Ascending aorta (tissue), 2 donors: ENCODE measurements around the gene ZNF574. TPM values are rescaled to one million over a fixed set of nuclear protein-coding genes. Genes with fewer than 3 reads are reported as not detected.
A peak's percentile ranks its signal among the peaks of the same experiment; 100 is the strongest.
"Not testable (repeated sequence)": the region's sequence is repeated elsewhere in the genome, so short reads cannot be mapped to it uniquely, and the experiment has no call there.

Experiments used
- DNase-seq, 2 donors: peaks; one replicate each; pipeline ENCODE4 v3.0.0-alpha.2; 2019; ENCODE audit warnings: low spot score in 2 of 2
- H3K27ac ChIP-seq, 2 donors: fragments of 200-600 bp; sonication (generic); one replicate each; pipeline ENCODE4 v1.5.1; 2016 to 2017; ENCODE audit warnings: mild to moderate bottlenecking in 1 of 2
- H3K27me3 ChIP-seq: fragments of 200-600 bp; sonication (generic); one replicate; pipeline ENCODE4 v1.5.1; 2017
- H3K36me3 ChIP-seq, 2 donors: fragments of 200-600 bp; sonication (generic); one replicate each; pipeline ENCODE4 v1.5.1; 2016
- H3K4me1 ChIP-seq, 2 donors: fragments of 200-600 bp; sonication (generic); one replicate each; pipeline ENCODE4 v1.5.1; 2016 to 2017; ENCODE audit warnings: mild to moderate bottlenecking in 1 of 2
- H3K4me3 ChIP-seq, 2 donors: fragments of 200-600 bp; sonication (generic); one replicate each; pipeline ENCODE4 v1.5.1; 2016 to 2017; ENCODE audit warnings: mild to moderate bottlenecking in 1 of 2
- H3K9me3 ChIP-seq, 2 donors: fragments of 200-600 bp; sonication (generic); one replicate each; pipeline ENCODE4 v1.5.1; 2016
- CTCF ChIP-seq, 3 experiments: fragments of 200-600 bp in 2 of 3; fragments of 450-650 bp in 1 of 3; sonication (generic) in 2 of 3; IDR thresholded peaks; one replicate each; pipeline ENCODE4 v1.5.1; 2016 to 2019; ENCODE audit warnings: antibody characterized with exemption in 3 of 3, mild to moderate bottlenecking in 1 of 3, moderate library complexity in 1 of 3
- intact Hi-C: fragments of 100-400 bp; cut with DNase I; formaldehyde crosslinking; loops from one replicate; pipeline ENCODE4 v1.15.1; 2023
- total RNA-seq: library from RNA; depleted of rRNA; stranded (reverse); fragments of >200 nt; gene quantifications from one replicate; pipeline ENCODE4 v1.1.0, GENCODE V29; 2016

The ZNF574 gene
- total RNA-seq, 1 donor from 2014 or later: 14.9 TPM

DNA sequence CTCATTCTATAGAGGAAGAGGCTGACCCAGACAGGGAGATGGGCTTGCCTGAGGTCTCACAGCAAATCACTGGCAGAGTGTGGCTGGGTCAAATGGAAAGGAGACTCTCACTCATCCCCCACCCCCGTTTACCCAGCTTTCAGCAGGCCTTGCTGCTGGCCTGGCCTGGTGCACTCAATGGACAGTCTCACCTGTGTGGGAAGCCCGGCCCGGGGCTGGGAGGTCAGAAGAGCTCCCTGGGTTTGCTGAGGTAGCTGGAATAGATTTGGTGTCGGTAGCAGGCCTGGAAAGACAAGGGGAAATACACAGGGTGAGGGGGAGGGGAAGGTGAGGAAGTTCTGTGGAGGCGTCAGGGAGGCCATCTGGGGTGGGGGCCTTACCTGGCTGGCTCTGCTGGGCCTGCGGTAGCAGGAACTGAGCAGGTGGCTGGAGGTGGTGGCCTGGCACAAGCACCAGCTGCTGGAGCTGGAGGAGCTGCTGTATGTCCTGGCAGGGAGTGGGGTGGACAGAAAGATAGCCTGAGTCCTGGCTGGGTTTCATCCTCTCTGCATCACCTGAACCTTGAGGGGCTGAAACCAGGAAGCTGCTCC, 23.5 kb downstream of the ZNF574 start:
- Histone ChIP-seq H3K36me3 (no peaks in the 10 kb centered on the region), H3K27ac (no peak overlapping the region), H3K9me3 (no peaks in the 10 kb centered on the region), H3K4me1 (no peaks in the 10 kb centered on the region), H3K27me3 (no peaks in the 10 kb centered on the region), H3K4me3 (no peak overlapping the region)
- no peak for DNase-seq
- no peak for TF ChIP-seq CTCF (IDR thresholded peaks at IDR 0.05)
- intact Hi-C loops: no loop called here

DNA sequence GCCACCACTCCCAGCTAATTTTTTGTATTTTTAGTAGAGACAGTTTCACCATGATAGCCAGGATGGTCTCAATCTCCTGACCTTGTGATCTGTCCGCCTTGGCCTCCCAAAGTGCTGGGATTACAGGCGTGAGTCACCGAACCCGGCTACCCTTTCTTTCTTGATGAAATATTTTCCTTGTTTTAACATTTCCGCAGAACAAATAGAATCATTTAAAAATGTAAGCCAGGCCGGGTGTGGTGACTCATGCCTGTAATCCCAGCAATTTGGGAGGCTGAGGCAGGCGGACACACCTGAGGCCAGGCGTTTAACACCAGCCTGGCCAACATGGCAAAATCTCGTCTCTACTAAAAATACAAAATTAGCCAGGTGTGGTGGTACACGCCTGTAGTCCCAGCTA, 24.3 kb downstream of the ZNF574 start:
- DNase-seq, H3K4me3 ChIP-seq, H3K27me3 ChIP-seq, H3K36me3 ChIP-seq, intact Hi-C loops, H3K27ac ChIP-seq, H3K4me1 ChIP-seq, H3K9me3 ChIP-seq: not testable (repeated sequence)

- Histone ChIP-seq H3K4me1 (no peaks in the 10 kb centered on the region), H3K36me3 (no peaks in the 10 kb centered on the region), H3K27ac (no peak overlapping the region), H3K9me3 (no peaks in the 10 kb centered on the region), H3K27me3 (no peaks in the 10 kb centered on the region), H3K4me3 (no peak overlapping the region)
- no peak for TF ChIP-seq CTCF (IDR thresholded peaks at IDR 0.05)
- DNase-seq: no peak
- intact Hi-C loops: no loop called here
These were observed 26.9 kb downstream of the ZNF574 start for GRCh38 chr19:42102877-42103276.

DNA sequence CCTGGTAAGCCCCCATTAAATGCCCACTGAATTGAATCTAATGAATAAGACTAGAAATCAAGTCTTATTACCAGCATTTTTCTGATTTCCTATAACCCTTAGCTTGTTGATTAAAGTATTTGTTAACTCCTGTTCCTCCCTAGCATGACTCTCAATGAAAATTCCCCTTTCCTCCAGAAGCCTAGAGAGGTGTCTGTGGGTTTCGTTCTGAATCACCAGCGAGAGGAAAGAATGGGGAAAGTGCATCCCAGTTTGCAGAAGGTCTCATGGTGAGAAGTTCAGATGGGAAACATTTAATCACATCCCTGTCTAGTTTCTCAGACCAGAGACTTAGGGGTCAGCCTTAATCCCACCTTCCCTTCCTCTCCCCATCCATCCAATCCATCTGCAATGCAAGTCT, 29.4 kb downstream of the ZNF574 start:
- no peak overlapping the region for H3K4me3 ChIP-seq
- H3K9me3 ChIP-seq: no peaks in the 10 kb centered on the region
- no peak overlapping the region for H3K27ac ChIP-seq
- TF ChIP-seq CTCF (IDR thresholded peaks at IDR 0.05): no peak
- H3K27me3 ChIP-seq: no peaks in the 10 kb centered on the region
- no peaks in the 10 kb centered on the region for H3K36me3 ChIP-seq
- no peak for DNase-seq
- H3K4me1 ChIP-seq: no peaks in the 10 kb centered on the region
- intact Hi-C loops: no loop called here

DNA sequence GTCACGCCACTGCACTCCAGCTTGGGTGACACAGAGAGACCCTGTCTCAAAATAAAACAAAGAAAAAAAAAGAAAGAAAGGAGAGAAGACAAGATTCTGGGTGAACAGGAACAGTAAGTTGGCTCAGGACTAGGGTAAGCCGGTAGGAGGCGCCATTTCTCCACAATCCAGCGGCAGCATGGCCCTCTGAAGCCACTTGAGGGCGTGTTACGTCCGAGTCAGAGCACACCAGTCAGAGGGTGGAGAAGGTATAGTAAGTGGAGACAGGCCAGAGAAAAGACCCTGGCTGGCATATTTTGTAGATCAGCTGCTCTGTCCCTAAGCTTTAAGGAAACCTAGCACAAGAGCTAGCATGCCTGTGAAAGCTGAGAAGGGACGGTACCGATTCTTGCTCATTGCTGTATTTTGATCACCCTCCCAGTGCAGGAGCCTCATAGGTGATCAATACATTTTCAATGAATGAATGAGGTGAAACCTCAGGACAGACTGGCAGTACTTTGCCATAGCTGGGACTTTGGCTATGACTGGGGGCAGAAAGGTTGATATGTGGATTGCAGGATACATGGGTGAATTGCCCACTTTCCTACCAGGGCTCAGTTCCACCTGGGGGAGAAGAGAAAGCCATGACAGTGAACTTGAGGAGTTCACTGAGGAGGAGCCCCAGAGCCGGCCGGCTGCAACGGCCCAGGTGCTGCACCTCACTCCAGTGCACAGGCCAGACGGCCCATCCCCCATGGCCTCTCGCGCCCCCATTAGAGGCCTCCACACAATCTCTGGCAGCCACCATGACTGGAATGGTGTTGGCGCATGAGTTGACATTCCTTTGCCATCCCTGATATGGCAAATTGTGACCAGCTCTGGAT, 32.8 kb downstream of the ZNF574 start:
- intact Hi-C loops: loop anchor here (1.0 kb wide), 1 partner anchor 76 kb away; no protein-coding TSS in a partner anchor
- Histone ChIP-seq H3K36me3 (no peaks in the 10 kb centered on the region), H3K4me3 (no peak overlapping the region), H3K27ac (no peak overlapping the region), H3K4me1 (no peaks in the 10 kb centered on the region), H3K27me3 (no peaks in the 10 kb centered on the region), H3K9me3 (no peaks in the 10 kb centered on the region)
- DNase-seq: peak; percentile 19 to 87
- peak; percentile 75 to 93 (median 87) for TF ChIP-seq CTCF (IDR thresholded peaks at IDR 0.05)

- Histone ChIP-seq H3K9me3 (no peaks in the 10 kb centered on the region), H3K4me1 (peaks cover 5 to 6% of the 10 kb centered on the region in 2 donors), H3K4me3 (no peak overlapping the region), H3K36me3 (no peaks in the 10 kb centered on the region), H3K27me3 (no peaks in the 10 kb centered on the region), H3K27ac (no peak overlapping the region)
- intact Hi-C loops: no loop called here
- no peak for TF ChIP-seq CTCF (IDR thresholded peaks at IDR 0.05)
- no peak for DNase-seq
These were observed 33.9 kb downstream of the ZNF574 start for GRCh38 chr19:42109896-42110295.
